HEK293 (cell line): ENCODE results near the gene DYNC1I1.

Experiments used
- CTCF ChIA-PET: fragments of 350-600 bp; formaldehyde crosslinking; extraction: SDS; loops from one replicate; lab custom pipeline; 2021; ENCODE audit warnings: antibody characterized with exemption; lab: Yijun Ruan, JAX
- POLR2A ChIA-PET: fragments of 300-600 bp; formaldehyde crosslinking; extraction: SDS; loops from one replicate; lab custom pipeline; 2020; ENCODE audit warnings: antibody characterized with exemption, inconsistent platforms; lab: Yijun Ruan, JAX
- H3K27ac ChIP-seq: fragments of 200-500 bp; sonication (Bioruptor generic); 2 replicates; pipeline ENCODE4 v1.5.1; 2014; ENCODE audit warnings: low read depth, low read length, control low read depth, inconsistent platforms; ENCODE audit errors: extremely low read depth
- H3K36me3 ChIP-seq, 2 experiments: fragments of 200-500 bp in 1 of 2; sonication (Bioruptor generic) in 1 of 2; 1 replicate in 1 of 2; 2 replicates in 1 of 2; pipeline ENCODE4 v1.5.1; 2014 to 2017; ENCODE audit warnings: inconsistent platforms in 2 of 2, low read length in 2 of 2; ENCODE audit not compliant: control insufficient read depth in 2 of 2, insufficient read depth in 1 of 2
- H3K4me1 ChIP-seq: fragments of 200-500 bp; sonication (Bioruptor generic); 2 replicates; pipeline ENCODE4 v1.5.1; 2014; ENCODE audit warnings: mild to moderate bottlenecking, low read length, inconsistent platforms; ENCODE audit not compliant: control insufficient read depth, insufficient read depth
- H3K4me3 ChIP-seq: 2 replicates; pipeline ENCODE4 v1.5.1; 2011; ENCODE audit warnings: low read depth, mild to moderate bottlenecking, control low read depth, low read length, moderate library complexity
- H3K9me3 ChIP-seq: fragments of 200-500 bp; sonication (Bioruptor generic); 2 replicates; pipeline ENCODE4 v1.5.1; 2014; ENCODE audit warnings: low read depth, low read length, inconsistent platforms; ENCODE audit not compliant: control insufficient read depth, insufficient read depth
- GLIS1 ChIP-seq: fragments of 450-650 bp; formaldehyde crosslinking; IDR thresholded peaks from 2 replicates; pipeline ENCODE4 v1.5.1; 2016; ENCODE audit warnings: missing biosample characterization, missing genetic modification characterization
- REPIN1 ChIP-seq: fragments of 450-650 bp; formaldehyde crosslinking; IDR thresholded peaks from 2 replicates; pipeline ENCODE4 v1.5.1; 2017; ENCODE audit warnings: missing biosample characterization, missing genetic modification characterization, low read depth
- WT1 ChIP-seq: fragments of 450-650 bp; formaldehyde crosslinking; IDR thresholded peaks from 2 replicates; pipeline ENCODE4 v1.5.1; 2016; ENCODE audit warnings: missing biosample characterization, missing genetic modification characterization
- YY2 ChIP-seq: fragments of 450-650 bp; formaldehyde crosslinking; IDR thresholded peaks from 2 replicates; pipeline ENCODE4 v1.5.1; 2016; ENCODE audit warnings: missing biosample characterization, missing genetic modification characterization
- ZBTB1 ChIP-seq: fragments of 450-650 bp; formaldehyde crosslinking; IDR thresholded peaks from 2 replicates; pipeline ENCODE4 v1.5.1; 2016; ENCODE audit warnings: missing biosample characterization, missing genetic modification characterization
- ZBTB21 ChIP-seq: fragments of 450-650 bp; formaldehyde crosslinking; IDR thresholded peaks from 2 replicates; pipeline ENCODE4 v1.5.1; 2017; ENCODE audit warnings: missing biosample characterization, missing genetic modification characterization
- ZNF10 ChIP-seq: fragments of 450-650 bp; formaldehyde crosslinking; IDR thresholded peaks from 2 replicates; pipeline ENCODE4 v1.5.1; 2017; ENCODE audit warnings: missing biosample characterization, missing genetic modification characterization
- ZNF239 ChIP-seq: fragments of 450-650 bp; formaldehyde crosslinking; IDR thresholded peaks from 2 replicates; pipeline ENCODE4 v1.5.1; 2016; ENCODE audit warnings: missing biosample characterization, missing genetic modification characterization
- ZNF416 ChIP-seq: fragments of 450-650 bp; formaldehyde crosslinking; IDR thresholded peaks from 2 replicates; pipeline ENCODE4 v1.5.1; 2016; ENCODE audit warnings: missing biosample characterization, missing genetic modification characterization
- ZNF529 ChIP-seq: fragments of 450-650 bp; formaldehyde crosslinking; IDR thresholded peaks from 2 replicates; pipeline ENCODE4 v1.5.1; 2017; ENCODE audit warnings: missing genetic modification characterization, missing biosample characterization; ENCODE audit not compliant: insufficient replicate concordance
- ZNF561 ChIP-seq: fragments of 450-650 bp; IDR thresholded peaks from 2 replicates; pipeline ENCODE4 v1.5.1; 2018; ENCODE audit warnings: missing biosample characterization, missing genetic modification characterization, borderline replicate concordance
- ZNF596 ChIP-seq: fragments of 450-650 bp; IDR thresholded peaks from 2 replicates; pipeline ENCODE4 v1.5.0; 2018; ENCODE audit warnings: missing biosample characterization, mild to moderate bottlenecking, missing genetic modification characterization, moderate library complexity
- ZNF624 ChIP-seq: fragments of 450-650 bp; formaldehyde crosslinking; IDR thresholded peaks from 2 replicates; pipeline ENCODE4 v1.5.1; 2017; ENCODE audit warnings: missing biosample characterization, missing genetic modification characterization
- ZNF707 ChIP-seq: fragments of 450-650 bp; formaldehyde crosslinking; IDR thresholded peaks from 2 replicates; pipeline ENCODE4 v1.5.1; 2016; ENCODE audit warnings: missing biosample characterization, missing genetic modification characterization
- ZSCAN30 ChIP-seq: fragments of 450-650 bp; IDR thresholded peaks from 2 replicates; pipeline ENCODE4 v1.5.1; 2018; ENCODE audit warnings: missing biosample characterization, mild to moderate bottlenecking, missing genetic modification characterization, moderate library complexity
- TF ChIP-seq, protein P1 (sequence below): fragments of 450-650 bp; formaldehyde crosslinking; IDR thresholded peaks from 2 replicates; pipeline ENCODE4 v1.5.1; 2017; ENCODE audit warnings: missing biosample characterization, missing genetic modification characterization
- TF ChIP-seq, protein P2 (sequence below): fragments of 450-650 bp; formaldehyde crosslinking; IDR thresholded peaks from 2 replicates; pipeline ENCODE4 v1.5.1; 2016; ENCODE audit warnings: missing biosample characterization, missing genetic modification characterization
- TF ChIP-seq, protein P3 (sequence below): fragments of 450-650 bp; formaldehyde crosslinking; IDR thresholded peaks from 2 replicates; pipeline ENCODE4 v1.5.1; 2017; ENCODE audit warnings: missing biosample characterization, missing genetic modification characterization
- TF ChIP-seq, protein P4 (sequence below): fragments of 450-650 bp; formaldehyde crosslinking; IDR thresholded peaks from 2 replicates; pipeline ENCODE4 v1.5.1; 2017; ENCODE audit warnings: missing biosample characterization, missing genetic modification characterization
- TF ChIP-seq, protein P5 (sequence below): fragments of 450-650 bp; formaldehyde crosslinking; IDR thresholded peaks from 2 replicates; pipeline ENCODE4 v1.5.1; 2016; ENCODE audit warnings: missing biosample characterization, missing genetic modification characterization

The DYNC1I1 gene

DNA sequence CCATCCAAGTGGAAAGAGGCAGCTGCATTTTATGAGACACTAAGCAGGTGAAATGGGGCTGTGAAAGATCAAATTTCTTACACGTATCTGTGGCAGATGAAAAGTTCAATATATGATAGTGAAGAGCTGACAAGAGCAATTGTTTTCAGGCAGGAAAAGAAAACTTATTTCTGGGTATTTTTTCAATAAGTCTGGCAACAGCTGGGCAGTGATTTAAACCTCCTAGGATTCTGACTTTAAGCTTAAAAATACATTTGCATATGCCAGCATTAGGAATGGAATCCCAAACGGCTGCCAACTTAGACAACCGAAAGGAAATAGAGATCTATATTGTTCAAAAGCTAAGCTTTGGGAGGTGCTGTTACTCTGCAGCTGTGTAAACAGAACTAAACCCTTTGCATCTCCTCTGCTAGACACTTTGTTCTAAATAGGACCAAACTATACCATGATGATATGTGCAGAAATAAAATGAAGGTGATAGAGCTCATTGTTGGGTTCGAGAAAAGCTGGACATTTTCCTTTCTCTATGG is 26.1 kb downstream of the DYNC1I1 start:
- Histone ChIP-seq H3K9me3 (no peaks in the 10 kb centered on the region), H3K36me3 (no peaks in the 10 kb centered on the region), H3K27ac (no peak overlapping the region), H3K4me3 (no peak overlapping the region), H3K4me1 (peaks cover 5% of the 10 kb centered on the region)
- CTCF ChIA-PET, result interaction anchor here (0.5 to 2.2 kb wide), 2 partner anchors 43 to 1362 kb away, joined by 3 to 7 read pairs; no protein-coding TSS in a partner anchor
- no peak for TF ChIP-seq ZBTB1 (tag by site-specific recombination)
- TF ChIP-seq REPIN1 (tag by site-specific recombination), result no peak
- TF ChIP-seq, protein P1, sequence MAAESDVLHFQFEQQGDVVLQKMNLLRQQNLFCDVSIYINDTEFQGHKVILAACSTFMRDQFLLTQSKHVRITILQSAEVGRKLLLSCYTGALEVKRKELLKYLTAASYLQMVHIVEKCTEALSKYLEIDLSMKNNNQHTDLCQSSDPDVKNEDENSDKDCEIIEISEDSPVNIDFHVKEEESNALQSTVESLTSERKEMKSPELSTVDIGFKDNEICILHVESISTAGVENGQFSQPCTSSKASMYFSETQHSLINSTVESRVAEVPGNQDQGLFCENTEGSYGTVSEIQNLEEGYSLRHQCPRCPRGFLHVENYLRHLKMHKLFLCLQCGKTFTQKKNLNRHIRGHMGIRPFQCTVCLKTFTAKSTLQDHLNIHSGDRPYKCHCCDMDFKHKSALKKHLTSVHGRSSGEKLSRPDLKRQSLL (tag by site-specific recombination), result 0 out of 2 replicates have a peak, but pooled peaks have one; percentile 10
- TF ChIP-seq, protein P2, sequence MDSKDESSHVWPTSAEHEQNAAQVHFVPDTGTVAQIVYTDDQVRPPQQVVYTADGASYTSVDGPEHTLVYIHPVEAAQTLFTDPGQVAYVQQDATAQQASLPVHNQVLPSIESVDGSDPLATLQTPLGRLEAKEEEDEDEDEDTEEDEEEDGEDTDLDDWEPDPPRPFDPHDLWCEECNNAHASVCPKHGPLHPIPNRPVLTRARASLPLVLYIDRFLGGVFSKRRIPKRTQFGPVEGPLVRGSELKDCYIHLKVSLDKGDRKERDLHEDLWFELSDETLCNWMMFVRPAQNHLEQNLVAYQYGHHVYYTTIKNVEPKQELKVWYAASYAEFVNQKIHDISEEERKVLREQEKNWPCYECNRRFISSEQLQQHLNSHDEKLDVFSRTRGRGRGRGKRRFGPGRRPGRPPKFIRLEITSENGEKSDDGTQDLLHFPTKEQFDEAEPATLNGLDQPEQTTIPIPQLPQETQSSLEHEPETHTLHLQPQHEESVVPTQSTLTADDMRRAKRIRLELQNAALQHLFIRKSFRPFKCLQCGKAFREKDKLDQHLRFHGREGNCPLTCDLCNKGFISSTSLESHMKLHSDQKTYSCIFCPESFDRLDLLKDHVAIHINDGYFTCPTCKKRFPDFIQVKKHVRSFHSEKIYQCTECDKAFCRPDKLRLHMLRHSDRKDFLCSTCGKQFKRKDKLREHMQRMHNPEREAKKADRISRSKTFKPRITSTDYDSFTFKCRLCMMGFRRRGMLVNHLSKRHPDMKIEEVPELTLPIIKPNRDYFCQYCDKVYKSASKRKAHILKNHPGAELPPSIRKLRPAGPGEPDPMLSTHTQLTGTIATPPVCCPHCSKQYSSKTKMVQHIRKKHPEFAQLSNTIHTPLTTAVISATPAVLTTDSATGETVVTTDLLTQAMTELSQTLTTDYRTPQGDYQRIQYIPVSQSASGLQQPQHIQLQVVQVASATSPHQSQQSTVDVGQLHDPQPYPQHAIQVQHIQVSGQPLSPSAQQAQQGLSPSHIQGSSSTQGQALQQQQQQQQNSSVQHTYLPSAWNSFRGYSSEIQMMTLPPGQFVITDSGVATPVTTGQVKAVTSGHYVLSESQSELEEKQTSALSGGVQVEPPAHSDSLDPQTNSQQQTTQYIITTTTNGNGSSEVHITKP (tag by site-specific recombination), result no peak
- peak; percentile 85 for TF ChIP-seq ZNF10
- TF ChIP-seq ZNF624 (tag by site-specific recombination), result no peak
- no peak for TF ChIP-seq ZNF239 (tag by site-specific recombination)
- no peak for TF ChIP-seq ZNF529 (tag by site-specific recombination)
- peak; percentile 40; the same call in 1 of the 2 replicates for TF ChIP-seq GLIS1
- TF ChIP-seq, protein P3, sequence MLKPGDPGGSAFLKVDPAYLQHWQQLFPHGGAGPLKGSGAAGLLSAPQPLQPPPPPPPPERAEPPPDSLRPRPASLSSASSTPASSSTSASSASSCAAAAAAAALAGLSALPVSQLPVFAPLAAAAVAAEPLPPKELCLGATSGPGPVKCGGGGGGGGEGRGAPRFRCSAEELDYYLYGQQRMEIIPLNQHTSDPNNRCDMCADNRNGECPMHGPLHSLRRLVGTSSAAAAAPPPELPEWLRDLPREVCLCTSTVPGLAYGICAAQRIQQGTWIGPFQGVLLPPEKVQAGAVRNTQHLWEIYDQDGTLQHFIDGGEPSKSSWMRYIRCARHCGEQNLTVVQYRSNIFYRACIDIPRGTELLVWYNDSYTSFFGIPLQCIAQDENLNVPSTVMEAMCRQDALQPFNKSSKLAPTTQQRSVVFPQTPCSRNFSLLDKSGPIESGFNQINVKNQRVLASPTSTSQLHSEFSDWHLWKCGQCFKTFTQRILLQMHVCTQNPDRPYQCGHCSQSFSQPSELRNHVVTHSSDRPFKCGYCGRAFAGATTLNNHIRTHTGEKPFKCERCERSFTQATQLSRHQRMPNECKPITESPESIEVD (tag by site-specific recombination), result 0 out of 2 replicates have a peak, but pooled peaks have one; percentile 8
- peak; percentile 43; the same call in 1 of the 2 replicates for TF ChIP-seq WT1 (tag by site-specific recombination)
- POLR2A ChIA-PET, result no interaction called here

DNA sequence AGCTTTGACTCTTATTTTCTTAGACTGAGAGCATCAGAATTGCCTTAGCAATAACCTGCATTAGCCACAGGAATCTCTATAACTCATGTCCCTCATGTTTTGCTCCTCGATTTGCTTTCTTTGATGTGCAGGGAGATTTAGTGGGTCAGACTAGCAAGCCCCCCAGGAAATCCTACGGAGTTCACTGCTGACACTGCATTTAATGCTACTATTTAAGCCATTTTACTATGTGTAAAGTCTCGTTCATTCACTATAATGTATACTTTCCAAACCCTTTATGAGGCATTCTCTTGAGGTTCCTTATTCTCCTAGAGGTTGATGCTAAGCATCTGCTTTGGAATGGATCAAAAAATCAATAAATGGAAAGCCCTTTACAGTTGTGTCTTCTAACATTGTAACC is 28.4 kb downstream of the DYNC1I1 start:
- ChIA-PET POLR2A (no interaction called here), CTCF (no interaction called here)
- H3K27ac ChIP-seq, result no peak overlapping the region
- no peak for TF ChIP-seq ZNF416
- no peak for TF ChIP-seq ZSCAN30 (tag by site-specific recombination)
- TF ChIP-seq, protein P4, sequence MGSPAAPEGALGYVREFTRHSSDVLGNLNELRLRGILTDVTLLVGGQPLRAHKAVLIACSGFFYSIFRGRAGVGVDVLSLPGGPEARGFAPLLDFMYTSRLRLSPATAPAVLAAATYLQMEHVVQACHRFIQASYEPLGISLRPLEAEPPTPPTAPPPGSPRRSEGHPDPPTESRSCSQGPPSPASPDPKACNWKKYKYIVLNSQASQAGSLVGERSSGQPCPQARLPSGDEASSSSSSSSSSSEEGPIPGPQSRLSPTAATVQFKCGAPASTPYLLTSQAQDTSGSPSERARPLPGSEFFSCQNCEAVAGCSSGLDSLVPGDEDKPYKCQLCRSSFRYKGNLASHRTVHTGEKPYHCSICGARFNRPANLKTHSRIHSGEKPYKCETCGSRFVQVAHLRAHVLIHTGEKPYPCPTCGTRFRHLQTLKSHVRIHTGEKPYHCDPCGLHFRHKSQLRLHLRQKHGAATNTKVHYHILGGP (tag by site-specific recombination), result no peak
- no peak for TF ChIP-seq ZBTB21 (tag by site-specific recombination)
- no peak for TF ChIP-seq ZNF561 (tag by site-specific recombination)
- no peak for TF ChIP-seq ZNF707 (tag by site-specific recombination)
- TF ChIP-seq YY2 (tag by site-specific recombination), result no peak
- TF ChIP-seq, protein P5, sequence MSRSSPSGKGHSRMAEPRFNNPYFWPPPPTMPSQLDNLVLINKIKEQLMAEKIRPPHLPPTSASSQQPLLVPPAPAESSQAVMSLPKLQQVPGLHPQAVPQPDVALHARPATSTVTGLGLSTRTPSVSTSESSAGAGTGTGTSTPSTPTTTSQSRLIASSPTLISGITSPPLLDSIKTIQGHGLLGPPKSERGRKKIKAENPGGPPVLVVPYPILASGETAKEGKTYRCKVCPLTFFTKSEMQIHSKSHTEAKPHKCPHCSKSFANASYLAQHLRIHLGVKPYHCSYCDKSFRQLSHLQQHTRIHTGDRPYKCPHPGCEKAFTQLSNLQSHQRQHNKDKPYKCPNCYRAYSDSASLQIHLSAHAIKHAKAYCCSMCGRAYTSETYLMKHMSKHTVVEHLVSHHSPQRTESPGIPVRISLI (tag by site-specific recombination), result no peak
- no peak for TF ChIP-seq ZNF596 (tag by site-specific recombination)
- no peaks in the 10 kb centered on the region for H3K9me3 ChIP-seq
- H3K4me1 ChIP-seq, result peaks cover 5% of the 10 kb centered on the region
- no peak overlapping the region for H3K4me3 ChIP-seq
- no peaks in the 10 kb centered on the region for H3K36me3 ChIP-seq
